SK-N-SH (cell line): ENCODE results near the gene NDOR1. TPM values are rescaled to one million over a fixed set of nuclear protein-coding genes. Genes with fewer than 3 reads are reported as not detected.

Experiments
- CTCF ChIA-PET: fragments of 300-600, 350-600 bp; formaldehyde crosslinking; extraction: SDS; loops from one replicate; lab custom pipeline; 2021; lab: Yijun Ruan, JAX
- POLR2A ChIA-PET: fragments of 350-600 bp; sonication (Branson Sonifier 250); formaldehyde crosslinking; extraction: SDS; loops from one replicate; lab custom pipeline; 2020; ENCODE audit warnings: antibody characterized with exemption, inconsistent platforms; lab: Yijun Ruan, JAX
- DNase-seq: peaks from one replicate; pipeline ENCODE4 v3.0.0; 2012
- H2AFZ ChIP-seq: fragments of 200-600 bp; sonication (generic); 2 replicates; pipeline ENCODE4 v1.8.1; 2016; ENCODE audit warnings: antibody characterized with exemption, mild to moderate bottlenecking, low read depth
- H3F3A ChIP-seq: fragments of 200-600 bp; sonication (generic); replicated peaks from 2 replicates; pipeline ENCODE3; 2016; ENCODE audit warnings: antibody characterized with exemption, mild to moderate bottlenecking; ENCODE audit not compliant: insufficient read depth
- H3K27ac ChIP-seq, 2 experiments: fragments of 200-500 bp in 1 of 2; fragments of 200-600 bp in 1 of 2; sonication (Bioruptor generic) in 1 of 2; sonication (generic), shearing (Covaris generic) in 1 of 2; 2 replicates each; pipeline versions ENCODE4 v1.5.1 to v1.6.1; 2014 to 2016; ENCODE audit warnings: low read depth in 2 of 2, inconsistent platforms in 1 of 2, low read length in 1 of 2, mild to moderate bottlenecking in 1 of 2, mixed read lengths in 1 of 2
- H3K27me3 ChIP-seq: fragments of 200-600 bp; sonication (generic), shearing (Covaris generic); 2 replicates; pipeline ENCODE4 v1.6.1; 2016; ENCODE audit warnings: mixed run types; ENCODE audit not compliant: insufficient read depth
- H3K36me3 ChIP-seq, 2 experiments: fragments of 200-500 bp in 1 of 2; fragments of 200-600 bp in 1 of 2; sonication (Bioruptor generic) in 1 of 2; sonication (generic) in 1 of 2; replicated peaks in 1 of 2; 2 replicates each; pipeline versions ENCODE3 to v1.5.1; 2014 to 2016; ENCODE audit warnings: low read length in 1 of 2, mild to moderate bottlenecking in 1 of 2; ENCODE audit not compliant: insufficient read depth in 2 of 2, control insufficient read depth in 1 of 2
- H3K4me1 ChIP-seq, 2 experiments: fragments of 200-500 bp in 1 of 2; fragments of 200-600 bp in 1 of 2; sonication (Bioruptor generic) in 1 of 2; sonication (generic), shearing (Covaris generic) in 1 of 2; 2 replicates each; pipeline versions ENCODE4 v1.5.1 to v1.6.1; 2014 to 2016; ENCODE audit warnings: low read depth in 1 of 2, low read length in 1 of 2, mixed run types in 1 of 2; ENCODE audit not compliant: insufficient read depth in 2 of 2, control insufficient read depth in 1 of 2
- H3K4me2 ChIP-seq: fragments of 200-600 bp; sonication (generic), shearing (Covaris generic); 2 replicates; pipeline ENCODE4 v1.6.1; 2017; ENCODE audit warnings: mixed run types
- H3K4me3 ChIP-seq, 2 experiments: fragments of 200-500 bp in 1 of 2; fragments of 200-600 bp in 1 of 2; sonication (Bioruptor generic) in 1 of 2; sonication (generic), shearing (Covaris generic) in 1 of 2; 2 replicates each; pipeline versions ENCODE4 v1.5.1 to v1.8.1; 2014 to 2016; ENCODE audit warnings: low read depth in 2 of 2, inconsistent platforms in 1 of 2, low read length in 1 of 2, mild to moderate bottlenecking in 1 of 2, mixed read lengths in 1 of 2, moderate library complexity in 1 of 2
- H3K79me2 ChIP-seq: fragments of 200-600 bp; sonication (generic); 2 replicates; pipeline ENCODE4 v1.8.1; 2017; ENCODE audit warnings: mild to moderate bottlenecking; ENCODE audit not compliant: insufficient read depth
- H3K9ac ChIP-seq: fragments of 200-600 bp; sonication (generic); 2 replicates; pipeline ENCODE4 v1.6.1; 2017; ENCODE audit warnings: mixed run types
- H3K9me2 ChIP-seq: fragments of 200-600 bp; sonication (generic); 2 replicates; pipeline ENCODE4 v1.6.1; 2017; ENCODE audit warnings: mixed run types
- H3K9me3 ChIP-seq: fragments of 200-600 bp; sonication (generic); 2 replicates; pipeline ENCODE4 v1.6.1; 2017; ENCODE audit warnings: mixed run types, mild to moderate bottlenecking, moderate library complexity
- H4K20me1 ChIP-seq: fragments of 200-600 bp; sonication (generic); 2 replicates; pipeline ENCODE4 v1.6.1; 2017; ENCODE audit warnings: mild to moderate bottlenecking, mixed run types; ENCODE audit not compliant: insufficient read depth
- EP300 ChIP-seq, 2 experiments: IDR thresholded peaks; 2 replicates each; pipeline versions ENCODE4 v1.4.0 to v1.6.1; 2012; ENCODE audit warnings: borderline replicate concordance in 1 of 2, low read depth in 1 of 2, low read length in 1 of 2
- FOXJ3 ChIP-seq: sonication (generic); formaldehyde crosslinking; IDR thresholded peaks from 2 replicates; pipeline ENCODE4 v1.5.1; 2020; ENCODE audit warnings: mild to moderate bottlenecking, missing genetic modification reagents
- FOXM1 ChIP-seq: IDR thresholded peaks from 2 replicates; pipeline ENCODE4 v1.4.0; 2012; ENCODE audit warnings: low read depth, mild to moderate bottlenecking
- GABPA ChIP-seq: IDR thresholded peaks from 2 replicates; pipeline ENCODE4 v1.4.0; 2012; ENCODE audit warnings: low read depth, mild to moderate bottlenecking
- MAX ChIP-seq: IDR thresholded peaks from 2 replicates; pipeline ENCODE4 v1.4.0; 2012; ENCODE audit warnings: low read depth
- MEF2A ChIP-seq: IDR thresholded peaks from 2 replicates; pipeline ENCODE4 v1.4.0; 2012; ENCODE audit warnings: low read depth, borderline replicate concordance
- MXI1 ChIP-seq: IDR thresholded peaks from 2 replicates; pipeline ENCODE4 v1.6.1; 2012; ENCODE audit warnings: mild to moderate bottlenecking, low read depth, low read length, improper control_type of control experiment
- NFIC ChIP-seq: IDR thresholded peaks from 2 replicates; pipeline ENCODE4 v1.4.0; 2012; ENCODE audit warnings: borderline replicate concordance
- NRF1 ChIP-seq: IDR thresholded peaks from 2 replicates; pipeline ENCODE4 v1.6.1; 2012; ENCODE audit warnings: low read depth, mild to moderate bottlenecking, low read length
- RCOR1 ChIP-seq: fragments of 150-350 bp; IDR thresholded peaks from 2 replicates; pipeline ENCODE4 v1.6.1; 2017; ENCODE audit warnings: antibody characterized with exemption, low read length
- RFX5 ChIP-seq: IDR thresholded peaks from 2 replicates; pipeline ENCODE4 v1.6.1; 2012; ENCODE audit warnings: mild to moderate bottlenecking, improper control_type of control experiment, low read length
- RXRA ChIP-seq: IDR thresholded peaks from 2 replicates; pipeline ENCODE4 v1.4.0; 2012; ENCODE audit warnings: low read depth, mild to moderate bottlenecking, borderline replicate concordance
- SIN3A ChIP-seq: IDR thresholded peaks from 2 replicates; pipeline ENCODE4 v1.6.1; 2012; ENCODE audit warnings: low read depth, mild to moderate bottlenecking, low read length, moderate library complexity, borderline replicate concordance
- TCF12 ChIP-seq: IDR thresholded peaks from 2 replicates; pipeline ENCODE4 v1.4.0; 2012
- USF2 ChIP-seq: fragments of 150-350 bp; IDR thresholded peaks from 2 replicates; pipeline ENCODE4 v1.6.1; 2017; ENCODE audit warnings: antibody characterized with exemption, low read length, low read depth, borderline replicate concordance
- WGBS: methylation state at CpG from one replicate; pipeline ENCODE4 v1.1.6; 2017; ENCODE audit warnings: low lambda C conversion rate; 5-methylcytosine and 5-hydroxymethylcytosine counted together
- polyA plus RNA-seq, 3 experiments: library from polyadenylated mRNA; depleted of rRNA; stranded (reverse); fragments of >200 nt; gene quantifications; 2 replicates each; pipeline ENCODE4 v1.2.3, GENCODE V29; 2012
- TF ChIP-seq, protein P1 (sequence below): IDR thresholded peaks from 2 replicates; pipeline ENCODE4; 2012
- TF ChIP-seq, protein P2 (sequence below): IDR thresholded peaks from 2 replicates; pipeline ENCODE4 v1.4.0; 2012; ENCODE audit warnings: low read depth, borderline replicate concordance
- TF ChIP-seq, protein P3 (sequence below): IDR thresholded peaks from 2 replicates; pipeline ENCODE4 v1.4.0; 2012; ENCODE audit warnings: low read depth, borderline replicate concordance
- TF ChIP-seq, protein P4 (sequence below): fragments of 150-350 bp; IDR thresholded peaks from 2 replicates; pipeline ENCODE4 v1.6.1; 2016; ENCODE audit warnings: mild to moderate bottlenecking, low read depth, low read length

NDOR1 gene
- polyA plus RNA-seq, 1 of the 3 experiments (the other 2 are of a cell fraction): 8.6 TPM

DNA sequence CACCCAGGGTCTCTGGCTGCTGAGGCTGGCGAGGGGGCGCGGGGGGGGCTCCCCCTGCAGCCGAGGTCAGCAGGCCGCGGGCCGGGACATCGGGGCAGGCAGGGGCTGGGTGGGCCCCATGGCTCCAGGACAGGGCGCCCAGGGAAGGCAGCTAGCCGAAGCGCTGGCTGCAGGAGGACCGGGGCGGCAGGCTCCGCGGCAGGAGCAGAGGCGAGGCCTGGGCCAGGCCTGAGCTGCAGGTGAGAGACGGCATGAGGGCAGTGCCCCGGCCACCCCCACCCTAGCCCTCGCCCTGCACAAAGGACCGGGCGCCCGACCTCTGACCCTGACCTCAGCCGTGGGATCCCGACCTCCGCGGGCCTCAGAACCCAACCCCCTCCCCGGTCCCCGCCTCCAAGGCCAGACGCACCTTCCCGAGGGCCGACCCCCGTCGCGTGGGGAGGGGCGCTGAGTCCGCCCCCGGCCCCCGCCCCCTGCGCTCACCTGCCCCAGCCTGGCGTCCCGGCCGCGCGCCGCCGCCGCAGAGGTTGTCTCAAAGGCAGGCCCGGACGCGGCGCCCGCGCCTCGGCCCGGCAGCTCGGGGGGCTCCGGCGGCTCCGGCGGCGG, 16.1 kb downstream of the NDOR1 start:
- no peaks in the 10 kb centered on the region for H3K79me2 ChIP-seq
- no peak overlapping the region for H3K9ac ChIP-seq
- no peaks in the 10 kb centered on the region for H3K36me3 ChIP-seq
- POLR2A ChIA-PET: interaction anchor here (1.8 to 2.9 kb wide), 2 partner anchors 33 to 92 kb away, joined by 6 to 12 read pairs; partner anchors contain the start of genes ANAPC2 and SSNA1
- TF ChIP-seq MAX (no peak), NFIC (no peak), RXRA (no peak), MXI1 (no peak), MEF2A (no peak), NRF1 (no peak), FOXM1 (no peak), EP300 (IDR thresholded peaks at IDR 0.05; ENCODE audit: borderline replicate concordance in 1 of 2, low read depth in 1 of 2, low read length in 1 of 2) (no peak), GABPA (no peak), RFX5 (no peak), TCF12 (no peak), USF2 (no peak), FOXJ3 (CRISPR knock-in tag) (no peak), RCOR1 (no peak), SIN3A (no peak)
- TF ChIP-seq, protein P1, sequence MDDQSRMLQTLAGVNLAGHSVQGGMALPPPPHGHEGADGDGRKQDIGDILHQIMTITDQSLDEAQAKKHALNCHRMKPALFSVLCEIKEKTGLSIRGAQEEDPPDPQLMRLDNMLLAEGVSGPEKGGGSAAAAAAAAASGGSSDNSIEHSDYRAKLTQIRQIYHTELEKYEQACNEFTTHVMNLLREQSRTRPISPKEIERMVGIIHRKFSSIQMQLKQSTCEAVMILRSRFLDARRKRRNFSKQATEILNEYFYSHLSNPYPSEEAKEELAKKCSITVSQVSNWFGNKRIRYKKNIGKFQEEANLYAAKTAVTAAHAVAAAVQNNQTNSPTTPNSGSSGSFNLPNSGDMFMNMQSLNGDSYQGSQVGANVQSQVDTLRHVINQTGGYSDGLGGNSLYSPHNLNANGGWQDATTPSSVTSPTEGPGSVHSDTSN: no peak
- TF ChIP-seq, protein P2, sequence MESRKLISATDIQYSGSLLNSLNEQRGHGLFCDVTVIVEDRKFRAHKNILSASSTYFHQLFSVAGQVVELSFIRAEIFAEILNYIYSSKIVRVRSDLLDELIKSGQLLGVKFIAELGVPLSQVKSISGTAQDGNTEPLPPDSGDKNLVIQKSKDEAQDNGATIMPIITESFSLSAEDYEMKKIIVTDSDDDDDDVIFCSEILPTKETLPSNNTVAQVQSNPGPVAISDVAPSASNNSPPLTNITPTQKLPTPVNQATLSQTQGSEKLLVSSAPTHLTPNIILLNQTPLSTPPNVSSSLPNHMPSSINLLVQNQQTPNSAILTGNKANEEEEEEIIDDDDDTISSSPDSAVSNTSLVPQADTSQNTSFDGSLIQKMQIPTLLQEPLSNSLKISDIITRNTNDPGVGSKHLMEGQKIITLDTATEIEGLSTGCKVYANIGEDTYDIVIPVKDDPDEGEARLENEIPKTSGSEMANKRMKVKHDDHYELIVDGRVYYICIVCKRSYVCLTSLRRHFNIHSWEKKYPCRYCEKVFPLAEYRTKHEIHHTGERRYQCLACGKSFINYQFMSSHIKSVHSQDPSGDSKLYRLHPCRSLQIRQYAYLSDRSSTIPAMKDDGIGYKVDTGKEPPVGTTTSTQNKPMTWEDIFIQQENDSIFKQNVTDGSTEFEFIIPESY: no peak
- TF ChIP-seq, protein P3, sequence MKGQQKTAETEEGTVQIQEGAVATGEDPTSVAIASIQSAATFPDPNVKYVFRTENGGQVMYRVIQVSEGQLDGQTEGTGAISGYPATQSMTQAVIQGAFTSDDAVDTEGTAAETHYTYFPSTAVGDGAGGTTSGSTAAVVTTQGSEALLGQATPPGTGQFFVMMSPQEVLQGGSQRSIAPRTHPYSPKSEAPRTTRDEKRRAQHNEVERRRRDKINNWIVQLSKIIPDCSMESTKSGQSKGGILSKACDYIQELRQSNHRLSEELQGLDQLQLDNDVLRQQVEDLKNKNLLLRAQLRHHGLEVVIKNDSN: no peak
- TF ChIP-seq, protein P4, sequence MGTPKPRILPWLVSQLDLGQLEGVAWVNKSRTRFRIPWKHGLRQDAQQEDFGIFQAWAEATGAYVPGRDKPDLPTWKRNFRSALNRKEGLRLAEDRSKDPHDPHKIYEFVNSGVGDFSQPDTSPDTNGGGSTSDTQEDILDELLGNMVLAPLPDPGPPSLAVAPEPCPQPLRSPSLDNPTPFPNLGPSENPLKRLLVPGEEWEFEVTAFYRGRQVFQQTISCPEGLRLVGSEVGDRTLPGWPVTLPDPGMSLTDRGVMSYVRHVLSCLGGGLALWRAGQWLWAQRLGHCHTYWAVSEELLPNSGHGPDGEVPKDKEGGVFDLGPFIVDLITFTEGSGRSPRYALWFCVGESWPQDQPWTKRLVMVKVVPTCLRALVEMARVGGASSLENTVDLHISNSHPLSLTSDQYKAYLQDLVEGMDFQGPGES: no peak
- TF ChIP-seq, all 33 proteins: peak for 0
- 49% methylated on average over 6 of the region's 61 CpGs for WGBS
- Histone ChIP-seq H3K9me3 (no peaks in the 10 kb centered on the region), H3F3A (peaks cover 9% of the 10 kb centered on the region), H4K20me1 (no peaks in the 10 kb centered on the region), H3K27me3 (no peaks in the 10 kb centered on the region), H3K4me1 (peaks cover 5 to 25% of the 10 kb centered on the region in 2 experiments; a peak in 1 of 4 replicates), H3K27ac (peak overlapping the region in 1 of 2 experiments; percentile 76; a peak in 2 of 4 replicates), H3K4me2 (peak overlapping the region; percentile 73; the same call in 1 of the 2 replicates), H2AFZ (no peak overlapping the region), H3K4me3 (peak overlapping the region; percentile 47 to 56; a peak in 3 of 4 replicates), H3K9me2 (no peaks in the 10 kb centered on the region)
- peak; percentile 63 for DNase-seq
- CTCF ChIA-PET: interaction anchor here (1.4 to 7.7 kb wide), 6 partner anchors 15 to 175 kb away, joined by 3 to 95 read pairs (median 4); partner anchors contain the start of genes NELFB and NPDC1
